Metanephros (tissue), 1 donor: ENCODE measurements around the gene DEUP1. TPM values are rescaled to one million over a fixed set of nuclear protein-coding genes. Genes with fewer than 3 reads are reported as not detected.

ENCODE experiments used
- total RNA-seq: library from RNA; depleted of rRNA; stranded (reverse); fragments of >200 nt; gene quantifications from one replicate; pipeline ENCODE4 v1.2.3, GENCODE V29; 2014

Gene DEUP1, protein sequence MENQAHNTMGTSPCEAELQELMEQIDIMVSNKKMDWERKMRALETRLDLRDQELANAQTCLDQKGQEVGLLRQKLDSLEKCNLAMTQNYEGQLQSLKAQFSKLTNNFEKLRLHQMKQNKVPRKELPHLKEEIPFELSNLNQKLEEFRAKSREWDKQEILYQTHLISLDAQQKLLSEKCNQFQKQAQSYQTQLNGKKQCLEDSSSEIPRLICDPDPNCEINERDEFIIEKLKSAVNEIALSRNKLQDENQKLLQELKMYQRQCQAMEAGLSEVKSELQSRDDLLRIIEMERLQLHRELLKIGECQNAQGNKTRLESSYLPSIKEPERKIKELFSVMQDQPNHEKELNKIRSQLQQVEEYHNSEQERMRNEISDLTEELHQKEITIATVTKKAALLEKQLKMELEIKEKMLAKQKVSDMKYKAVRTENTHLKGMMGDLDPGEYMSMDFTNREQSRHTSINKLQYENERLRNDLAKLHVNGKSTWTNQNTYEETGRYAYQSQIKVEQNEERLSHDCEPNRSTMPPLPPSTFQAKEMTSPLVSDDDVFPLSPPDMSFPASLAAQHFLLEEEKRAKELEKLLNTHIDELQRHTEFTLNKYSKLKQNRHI
- 0.29 TPM for total RNA-seq

GRCh38 chr11:93330446-93330984 is at the start of gene DEUP1:
Gene DEUP1 (plus strand): TSS chr11:93330742. CDS start chr11:93332260, 1,518 bp downstream.

Other genes with a start within 250 kb of the DEUP1 start
- 20.0 TPM for gene SLC36A4, start 132.8 kb upstream of the DEUP1 start, total RNA-seq
- gene SMCO4, start 212.6 kb downstream of the DEUP1 start, total RNA-seq: 12.8 TPM